Measurements from ENCODE around the gene SLC30A2. TPM values are rescaled to one million over a fixed set of nuclear protein-coding genes. Genes with fewer than 3 reads are reported as not detected.
A peak's percentile ranks its signal among the peaks of the same experiment; 100 is the strongest.

Gene SLC30A2
- total RNA-seq, 1 donor from 2014 or later, result not detected

DNA sequence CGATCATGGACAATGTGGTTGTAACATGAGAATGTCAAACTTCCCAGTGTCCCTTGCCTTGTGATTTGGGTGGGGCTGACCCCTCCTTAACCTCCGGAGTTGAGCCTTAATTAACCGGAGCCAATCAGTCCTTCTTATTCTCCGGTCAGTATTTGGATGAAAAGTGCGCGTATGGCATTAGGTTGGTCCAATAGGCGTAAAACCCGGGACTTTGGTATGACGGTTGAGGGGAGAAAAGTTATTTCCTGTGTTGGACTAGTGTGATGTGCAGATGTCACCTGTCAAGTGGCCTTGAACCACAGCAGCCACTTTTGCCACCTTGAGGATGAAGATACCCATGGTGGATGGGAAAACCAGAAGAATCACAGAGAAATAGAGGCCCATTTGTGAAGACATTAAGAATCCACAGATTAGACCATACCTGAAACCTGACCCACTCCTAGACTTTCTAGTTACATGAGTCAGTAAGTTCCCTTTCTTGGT, 53.2 kb downstream of the SLC30A2 start:
- Histone ChIP-seq H3K4me2 (ENCODE audit: low read length) (no peak overlapping the region), H3K9ac (ENCODE audit: low read length) (no peak overlapping the region), H3K4me1 (ENCODE audit: insufficient read depth, low read length) (peaks cover 13% of the 10 kb centered on the region), H3K79me2 (ENCODE audit: insufficient read depth, low read length) (peaks cover 6% of the 10 kb centered on the region), H3K27me3 (ENCODE audit: insufficient read depth, low read length) (no peaks in the 10 kb centered on the region), H3K36me3 (ENCODE audit: insufficient read depth, low read length) (no peaks in the 10 kb centered on the region), H3K9me3 (ENCODE audit: insufficient read depth, low read depth, low read length) (no peaks in the 10 kb centered on the region), H3K4me3 (ENCODE audit: insufficient read depth, low read depth, low read length) (no peak overlapping the region), H2AFZ (ENCODE audit: low read depth, low read length) (no peak overlapping the region), H4K20me1 (ENCODE audit: insufficient read depth, low read length) (no peaks in the 10 kb centered on the region), H3K27ac (ENCODE audit: low read depth, low read length) (no peak overlapping the region)
- no peak for TF ChIP-seq EZH2 (IDR thresholded peaks at IDR 0.05; ENCODE audit: insufficient read depth, low read length)
- TF ChIP-seq, protein P1, sequence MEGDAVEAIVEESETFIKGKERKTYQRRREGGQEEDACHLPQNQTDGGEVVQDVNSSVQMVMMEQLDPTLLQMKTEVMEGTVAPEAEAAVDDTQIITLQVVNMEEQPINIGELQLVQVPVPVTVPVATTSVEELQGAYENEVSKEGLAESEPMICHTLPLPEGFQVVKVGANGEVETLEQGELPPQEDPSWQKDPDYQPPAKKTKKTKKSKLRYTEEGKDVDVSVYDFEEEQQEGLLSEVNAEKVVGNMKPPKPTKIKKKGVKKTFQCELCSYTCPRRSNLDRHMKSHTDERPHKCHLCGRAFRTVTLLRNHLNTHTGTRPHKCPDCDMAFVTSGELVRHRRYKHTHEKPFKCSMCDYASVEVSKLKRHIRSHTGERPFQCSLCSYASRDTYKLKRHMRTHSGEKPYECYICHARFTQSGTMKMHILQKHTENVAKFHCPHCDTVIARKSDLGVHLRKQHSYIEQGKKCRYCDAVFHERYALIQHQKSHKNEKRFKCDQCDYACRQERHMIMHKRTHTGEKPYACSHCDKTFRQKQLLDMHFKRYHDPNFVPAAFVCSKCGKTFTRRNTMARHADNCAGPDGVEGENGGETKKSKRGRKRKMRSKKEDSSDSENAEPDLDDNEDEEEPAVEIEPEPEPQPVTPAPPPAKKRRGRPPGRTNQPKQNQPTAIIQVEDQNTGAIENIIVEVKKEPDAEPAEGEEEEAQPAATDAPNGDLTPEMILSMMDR (IDR thresholded peaks at IDR 0.05; ENCODE audit: insufficient read depth, low read depth, low read length), result no peak
- Mint-ChIP-seq H3K27me3 (ENCODE audit: low read depth, unreplicated experiment) (no peaks in the 10 kb centered on the region), H3K27ac (ENCODE audit: unreplicated experiment) (no peak overlapping the region), H3K9me3 (ENCODE audit: unreplicated experiment) (no peaks in the 10 kb centered on the region), H3K4me3 (ENCODE audit: unreplicated experiment) (no peak overlapping the region), H3K36me3 (ENCODE audit: low read depth, unreplicated experiment) (peaks cover 2% of the 10 kb centered on the region), H3K4me1 (ENCODE audit: low read depth, unreplicated experiment) (peaks cover 28% of the 10 kb centered on the region)
- DNase-seq (ENCODE audit: low read depth) (no peak), FAIRE-seq (no peak)

DNA sequence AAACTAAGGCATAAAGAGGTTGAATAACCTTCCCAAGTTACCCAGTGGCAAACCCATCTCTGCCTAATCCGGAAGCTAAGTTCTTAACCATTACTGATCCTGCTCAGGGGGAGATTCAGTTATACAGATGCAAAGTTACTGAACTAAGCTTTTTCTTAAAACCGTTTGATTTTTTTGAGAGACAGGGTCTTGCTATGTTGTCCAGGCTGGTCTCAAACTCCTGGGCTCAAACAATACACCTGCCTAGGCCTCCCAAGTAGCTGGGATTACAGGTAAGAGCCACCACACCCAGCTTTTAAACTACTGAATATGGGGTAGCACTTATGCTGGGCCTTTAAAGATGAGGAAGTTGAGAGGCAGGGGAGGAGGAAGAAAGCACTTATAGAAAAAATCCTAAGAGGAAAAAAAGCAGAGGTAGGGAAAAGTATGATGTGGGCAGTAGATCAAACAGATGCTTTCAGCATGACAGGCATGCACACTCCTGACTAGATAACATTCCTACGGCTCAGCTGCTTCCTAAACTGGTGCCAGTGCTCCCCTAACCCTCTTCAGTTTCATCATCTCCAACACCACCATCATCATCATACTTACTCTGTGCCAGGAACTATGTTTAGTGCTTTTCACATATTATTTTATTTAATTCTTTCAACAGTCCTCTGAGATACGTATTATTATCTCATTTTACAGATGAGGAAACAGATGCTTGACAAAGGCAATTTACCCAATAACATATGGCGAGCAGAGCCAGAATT, 53.8 kb downstream of the SLC30A2 start:
- peak; percentile 42 for DNase-seq (ENCODE audit: low read depth)
- H3K27ac ChIP-seq (ENCODE audit: low read depth, low read length), result no peak overlapping the region

More for the DNA sequence above, 53.8 kb downstream of the SLC30A2 start:
- Mint-ChIP-seq H3K4me1 (ENCODE audit: low read depth, unreplicated experiment) (peaks cover 26% of the 10 kb centered on the region), H3K36me3 (ENCODE audit: low read depth, unreplicated experiment) (peaks cover 3% of the 10 kb centered on the region), H3K27me3 (ENCODE audit: low read depth, unreplicated experiment) (no peaks in the 10 kb centered on the region), H3K27ac (ENCODE audit: unreplicated experiment) (peak overlapping the region; percentile 24), H3K4me3 (ENCODE audit: unreplicated experiment) (no peak overlapping the region), H3K9me3 (ENCODE audit: unreplicated experiment) (no peaks in the 10 kb centered on the region)
- Histone ChIP-seq H3K36me3 (ENCODE audit: insufficient read depth, low read length) (no peaks in the 10 kb centered on the region), H3K79me2 (ENCODE audit: insufficient read depth, low read length) (peaks cover 4% of the 10 kb centered on the region), H4K20me1 (ENCODE audit: insufficient read depth, low read length) (no peaks in the 10 kb centered on the region), H3K4me1 (ENCODE audit: insufficient read depth, low read length) (peaks cover 9% of the 10 kb centered on the region), H3K4me3 (ENCODE audit: insufficient read depth, low read depth, low read length) (no peak overlapping the region), H2AFZ (ENCODE audit: low read depth, low read length) (no peak overlapping the region), H3K9me3 (ENCODE audit: insufficient read depth, low read depth, low read length) (no peaks in the 10 kb centered on the region), H3K9ac (ENCODE audit: low read length) (no peak overlapping the region), H3K27me3 (ENCODE audit: insufficient read depth, low read length) (no peaks in the 10 kb centered on the region), H3K4me2 (ENCODE audit: low read length) (no peak overlapping the region)
- TF ChIP-seq, protein P1 (IDR thresholded peaks at IDR 0.05; ENCODE audit: insufficient read depth, low read depth, low read length), result no peak
- TF ChIP-seq EZH2 (IDR thresholded peaks at IDR 0.05; ENCODE audit: insufficient read depth, low read length), result no peak
- FAIRE-seq, result no peak

Data from astrocyte (in vitro differentiated cells and primary cell).